HG02973 (cell line): Measurements from ENCODE around the gene TIGD2.

Experiments
- ATAC-seq: cut with Tn5 transposase; IDR thresholded peaks from one replicate; pipeline ENCODE4 v1.9.1; 2021; ENCODE audit warnings: moderate library complexity; ENCODE audit not compliant: unreplicated experiment

The TIGD2 gene

GRCh38 chr4:89160806-89161205 lies 49.5 kb downstream of the TIGD2 start:
- no peak for ATAC-seq

GRCh38 chr4:89161841-89162240 lies 50.5 kb downstream of the TIGD2 start:
- ATAC-seq = no peak

- no peak for ATAC-seq
These were observed 51.2 kb downstream of the TIGD2 start for GRCh38 chr4:89162496-89162895.

GRCh38 chr4:89162987-89163386 lies 51.7 kb downstream of the TIGD2 start:
- no peak for ATAC-seq

- no peak for ATAC-seq
These were observed 53.1 kb downstream of the TIGD2 start for GRCh38 chr4:89164400-89164799.
